NCI-H128 (cell line): ENCODE data around the gene CROCC2.

ENCODE experiments used
- DNase-seq: peaks from one replicate; lab custom pipeline; 2025; ENCODE audit not compliant: unreplicated experiment; lab: John Stamatoyannopoulos, UW

The CROCC2 gene

GRCh38 chr2:240954436-240955305, 48.5 kb downstream of the CROCC2 start:
- no peak for DNase-seq

- DNase-seq = no peak
Observed at GRCh38 chr2:240955306-240956170, 49.4 kb downstream of the CROCC2 start.

GRCh38 chr2:240956171-240956934, 50.2 kb downstream of the CROCC2 start:
- DNase-seq = no peak

GRCh38 chr2:240956935-240957655, 51.0 kb downstream of the CROCC2 start:
- DNase-seq = no peak

- no peak for DNase-seq
Observed at GRCh38 chr2:240957656-240958365, 51.7 kb downstream of the CROCC2 start.

- DNase-seq = no peak
Observed at GRCh38 chr2:240958366-240959213, 52.5 kb downstream of the CROCC2 start.

- DNase-seq = no peak
Observed at GRCh38 chr2:240959214-240959940, 53.2 kb downstream of the CROCC2 start.

GRCh38 chr2:240959941-240960308, 53.8 kb downstream of the CROCC2 start:
- no peak for DNase-seq

GRCh38 chr2:240960309-240960970, 54.3 kb downstream of the CROCC2 start:
- no peak for DNase-seq

- DNase-seq = no peak
Observed at GRCh38 chr2:240960971-240961876, 55.1 kb downstream of the CROCC2 start.

GRCh38 chr2:240961910-240962299, 55.8 kb downstream of the CROCC2 start:
- no peak for DNase-seq

- DNase-seq = no peak
Observed at GRCh38 chr2:240962300-240963064, 56.3 kb downstream of the CROCC2 start.

- DNase-seq = no peak
Observed at GRCh38 chr2:240963065-240963867, 57.1 kb downstream of the CROCC2 start.

- no peak for DNase-seq
Observed at GRCh38 chr2:240963868-240964703, 58.0 kb downstream of the CROCC2 start.
